ENCODE measurements around the gene KLHL34. TPM values are rescaled to one million over a fixed set of nuclear protein-coding genes. Genes with fewer than 3 reads are reported as not detected.

KLHL34 gene
- total RNA-seq: not detected in 2 replicates
- long read RNA-seq: 0 reads

GRCh38 chrX:21658152-21658737 is at the start of gene KLHL34:
Gene KLHL34, minus strand, starts transcription at chrX:21658330. Its CDS starts 542 bp downstream, at chrX:21657788.
- no peak for TF ChIP-seq CTCF (conservative IDR thresholded peaks at IDR 0.05)
- Mint-ChIP-seq H3K27ac (ENCODE audit: unreplicated experiment) (no peak within 1 kb of the TSS), H3K27me3 (ENCODE audit: low read depth) (no peaks in the 10 kb centered on the region), H3K4me3 (no peak within 1 kb of the TSS), H3K4me1 (peaks cover 3% of the 10 kb centered on the region), H3K36me3 (ENCODE audit: low read depth) (peaks cover 9% of the 10 kb centered on the region), H3K9me3 (no peaks in the 10 kb centered on the region)
- DNase-seq (ENCODE audit: low read depth, low spot score): no peak

- no peaks in the 10 kb centered on the region for H3K36me3 Mint-ChIP-seq (ENCODE audit: low read depth)
- H3K4me1 Mint-ChIP-seq: peaks cover 28% of the 10 kb centered on the region
- H3K27ac Mint-ChIP-seq (ENCODE audit: unreplicated experiment): peak overlapping the region; percentile 76
- no peak for DNase-seq (ENCODE audit: low read depth, low spot score)
- H3K4me3 Mint-ChIP-seq: no peak overlapping the region
- H3K27me3 Mint-ChIP-seq (ENCODE audit: low read depth): no peaks in the 10 kb centered on the region
- TF ChIP-seq CTCF (conservative IDR thresholded peaks at IDR 0.05): no peak
- peaks cover 7% of the 10 kb centered on the region for H3K9me3 Mint-ChIP-seq
Observed at GRCh38 chrX:21705225-21705624, 47.1 kb upstream of the KLHL34 start.

GRCh38 chrX:21702725-21703124 is 44.6 kb upstream of the KLHL34 start:
- Mint-ChIP-seq H3K9me3 (peaks cover 5% of the 10 kb centered on the region), H3K27ac (ENCODE audit: unreplicated experiment) (no peak overlapping the region), H3K27me3 (ENCODE audit: low read depth) (no peaks in the 10 kb centered on the region), H3K4me1 (peaks cover 28% of the 10 kb centered on the region), H3K4me3 (no peak overlapping the region), H3K36me3 (ENCODE audit: low read depth) (no peaks in the 10 kb centered on the region)
- DNase-seq (ENCODE audit: low read depth, low spot score): no peak
- TF ChIP-seq CTCF (conservative IDR thresholded peaks at IDR 0.05): no peak

GRCh38 chrX:21700967-21701366 is 42.8 kb upstream of the KLHL34 start:
- Mint-ChIP-seq H3K4me1 (peaks cover 28% of the 10 kb centered on the region), H3K27me3 (ENCODE audit: low read depth) (no peaks in the 10 kb centered on the region), H3K27ac (ENCODE audit: unreplicated experiment) (no peak overlapping the region), H3K36me3 (ENCODE audit: low read depth) (no peaks in the 10 kb centered on the region), H3K4me3 (no peak overlapping the region), H3K9me3 (peaks cover 3% of the 10 kb centered on the region)
- TF ChIP-seq CTCF (conservative IDR thresholded peaks at IDR 0.05): no peak
- no peak for DNase-seq (ENCODE audit: low read depth, low spot score)

- H3K27ac Mint-ChIP-seq (ENCODE audit: unreplicated experiment): no peak overlapping the region
- no peak for TF ChIP-seq CTCF (conservative IDR thresholded peaks at IDR 0.05)
- no peaks in the 10 kb centered on the region for H3K27me3 Mint-ChIP-seq (ENCODE audit: low read depth)
- H3K36me3 Mint-ChIP-seq (ENCODE audit: low read depth): no peaks in the 10 kb centered on the region
- no peak overlapping the region for H3K4me3 Mint-ChIP-seq
- DNase-seq (ENCODE audit: low read depth, low spot score): no peak
- H3K4me1 Mint-ChIP-seq: peaks cover 28% of the 10 kb centered on the region
- peaks cover 3% of the 10 kb centered on the region for H3K9me3 Mint-ChIP-seq
Observed at GRCh38 chrX:21700275-21700674, 42.1 kb upstream of the KLHL34 start.

All from neural crest cell (in vitro differentiated cells).